HEK293 (cell line): ENCODE measurements around the gene ATP6V1F.
A peak's percentile ranks its signal among the peaks of the same experiment; 100 is the strongest.

Source experiments
- PATZ1 ChIP-seq: fragments of 450-650 bp; formaldehyde crosslinking; IDR thresholded peaks from 2 replicates; pipeline ENCODE4 v1.5.1; 2016; ENCODE audit warnings: missing biosample characterization, missing genetic modification characterization
- PRDM10 ChIP-seq: fragments of 450-650 bp; formaldehyde crosslinking; IDR thresholded peaks from 2 replicates; pipeline ENCODE4 v1.5.1; 2016; ENCODE audit warnings: missing biosample characterization, missing genetic modification characterization
- REPIN1 ChIP-seq: fragments of 450-650 bp; formaldehyde crosslinking; IDR thresholded peaks from 2 replicates; pipeline ENCODE4 v1.5.1; 2017; ENCODE audit warnings: missing biosample characterization, missing genetic modification characterization, low read depth
- SALL2 ChIP-seq: fragments of 450-650 bp; formaldehyde crosslinking; IDR thresholded peaks from 2 replicates; pipeline ENCODE4 v1.5.0; 2017; ENCODE audit warnings: missing biosample characterization, mild to moderate bottlenecking, missing genetic modification characterization, borderline replicate concordance
- ZBTB10 ChIP-seq: fragments of 450-650 bp; formaldehyde crosslinking; IDR thresholded peaks from 2 replicates; pipeline ENCODE4 v1.5.1; 2016; ENCODE audit warnings: missing biosample characterization, missing genetic modification characterization
- ZBTB49 ChIP-seq: fragments of 450-650 bp; formaldehyde crosslinking; IDR thresholded peaks from 2 replicates; pipeline ENCODE4 v1.5.1; 2016; ENCODE audit warnings: missing biosample characterization, missing genetic modification characterization, low read depth
- ZNF132 ChIP-seq: fragments of 450-650 bp; formaldehyde crosslinking; IDR thresholded peaks from 2 replicates; pipeline ENCODE4 v1.5.1; 2017; ENCODE audit warnings: missing biosample characterization, missing genetic modification characterization, borderline replicate concordance
- ZNF18 ChIP-seq: fragments of 450-650 bp; formaldehyde crosslinking; IDR thresholded peaks from 2 replicates; pipeline ENCODE4 v1.5.1; 2016; ENCODE audit warnings: missing biosample characterization, missing genetic modification characterization
- ZNF335 ChIP-seq: fragments of 450-650 bp; formaldehyde crosslinking; conservative IDR thresholded peaks from 2 replicates; pipeline ENCODE4 v1.5.1; 2016; ENCODE audit warnings: missing biosample characterization, missing genetic modification characterization
- ZNF580 ChIP-seq: fragments of 450-650 bp; formaldehyde crosslinking; IDR thresholded peaks from 2 replicates; pipeline ENCODE4 v1.5.1; 2016; ENCODE audit warnings: missing biosample characterization, missing genetic modification characterization
- ZNF623 ChIP-seq: fragments of 450-650 bp; formaldehyde crosslinking; IDR thresholded peaks from 2 replicates; pipeline ENCODE4 v1.5.1; 2016; ENCODE audit warnings: missing biosample characterization, missing genetic modification characterization

ATP6V1F gene

GRCh38 chr7:128859232-128860157, 3.2 kb upstream of the ATP6V1F start (continued):
- TF ChIP-seq ZBTB49 (no peak), ZBTB10 (no peak), ZNF335 (tag by site-specific recombination) (no peak), SALL2 (tag by site-specific recombination) (no peak), ZNF132 (tag by site-specific recombination) (no peak), ZNF18 (tag by site-specific recombination) (no peak), REPIN1 (tag by site-specific recombination) (no peak), PRDM10 (tag by site-specific recombination) (peak; percentile 60; the same call in 1 of the 2 replicates), ZNF623 (peak; percentile 59; the same call in 1 of the 2 replicates), ZNF580 (tag by site-specific recombination) (no peak), PATZ1 (0 out of 2 replicates have a peak, but pooled peaks have one; percentile 35)
- TF ChIP-seq, all 188 proteins: peak for 6
